Lower leg skin (tissue), 3 donors: ENCODE results near the gene SEPTIN7.

ENCODE experiments used
- CTCF ChIP-seq, 3 donors: fragments of 450-650 bp; IDR thresholded peaks; one replicate each; pipeline ENCODE4 v1.5.1; 2016; ENCODE audit warnings: antibody characterized with exemption in 3 of 3, mild to moderate bottlenecking in 3 of 3, moderate library complexity in 2 of 3
- POLR2A ChIP-seq, 2 donors: fragments of 450-650 bp; IDR thresholded peaks; one replicate each; pipeline ENCODE4 v1.6.1; 2016 to 2017; ENCODE audit warnings: antibody characterized with exemption in 2 of 2, mild to moderate bottlenecking in 1 of 2, moderate library complexity in 1 of 2

- no peak for TF ChIP-seq CTCF (IDR thresholded peaks at IDR 0.05)
- no peak for TF ChIP-seq POLR2A (IDR thresholded peaks at IDR 0.05)
Measured at GRCh38 chr7:35849954-35850353, 49.1 kb downstream of the SEPTIN7 start.
